ENCODE data around the gene LIPC. TPM values are rescaled to one million over a fixed set of nuclear protein-coding genes. Genes with fewer than 3 reads are reported as not detected.
A peak's percentile ranks its signal among the peaks of the same experiment; 100 is the strongest.

LIPC gene
- total and polyA plus RNA-seq, 8 donors, result 0.69 to 5.5 (median 1.5) TPM

GRCh38 chr15:58438111-58438510 is 6.3 kb downstream of the LIPC start:
- FAIRE-seq (no peak), ATAC-seq (no peak), DNase-seq (no peak)
- TF ChIP-seq CTCF (IDR thresholded peaks at IDR 0.05), result no peak
- peaks cover 12 to 33% (median 18%) of the 10 kb centered on the region in 3 donors for H3K4me1 ChIP-seq
- no peaks in the 10 kb centered on the region for H3K27me3 ChIP-seq
- no peaks in the 10 kb centered on the region for H3K36me3 ChIP-seq
- 95% methylated on average over 9 of the region's 9 CpGs for WGBS, 2 donors
- no peak overlapping the region for H3K4me3 ChIP-seq
- no peaks in the 10 kb centered on the region for H3K9me3 ChIP-seq
- intact Hi-C loops (cut with DNase I), result loop anchor here in 1 of 3 donors (10.0 kb wide), 1 partner anchor 317 kb away; no protein-coding TSS in a partner anchor
- peak overlapping the region in 1 of 4 donors; percentile 93 for H3K27ac ChIP-seq

- 66 to 68% methylated on average over 7 of the region's 7 CpGs for WGBS, 2 donors
- ATAC-seq, result peak; percentile 28 to 61 (median 51)
- no peaks in the 10 kb centered on the region for H3K27me3 ChIP-seq
- FAIRE-seq, result no peak
- no peak for TF ChIP-seq CTCF (IDR thresholded peaks at IDR 0.05)
- no peak overlapping the region for H3K4me3 ChIP-seq
- H3K4me1 ChIP-seq, result peaks cover 12 to 33% (median 18%) of the 10 kb centered on the region in 3 donors
- peak overlapping the region in 3 of 4 donors; percentile 61 to 93 (median 89) for H3K27ac ChIP-seq
- peak in 1 of 6 donors; percentile 43 for DNase-seq
- H3K9me3 ChIP-seq, result no peaks in the 10 kb centered on the region
- intact Hi-C loops (cut with DNase I), result loop anchor here in 1 of 3 donors (10.0 kb wide), 1 partner anchor 316 kb away; no protein-coding TSS in a partner anchor
- no peaks in the 10 kb centered on the region for H3K36me3 ChIP-seq
Observed at GRCh38 chr15:58438956-58439355, 7.2 kb downstream of the LIPC start.

GRCh38 chr15:58440158-58440910 is 8.5 kb downstream of the LIPC start:
- ATAC-seq (peak; percentile 82 to 88 (median 86)), DNase-seq (peak in 3 of 6 donors; percentile 61 to 73 (median 61)), FAIRE-seq (no peak)
- Histone ChIP-seq H3K27me3 (no peaks in the 10 kb centered on the region), H3K9me3 (no peaks in the 10 kb centered on the region), H3K4me3 (no peak overlapping the region), H3K27ac (peak overlapping the region; percentile 32 to 93 (median 76)), H3K36me3 (no peaks in the 10 kb centered on the region), H3K4me1 (peaks cover 12 to 33% (median 18%) of the 10 kb centered on the region in 3 donors)
- intact Hi-C loops (cut with DNase I), result no loop called here
- WGBS, 2 donors, result 32 to 40% methylated on average over 7 of the region's 7 CpGs
- no peak for TF ChIP-seq CTCF (IDR thresholded peaks at IDR 0.05)

- FAIRE-seq (no peak), DNase-seq (peak in 1 of 6 donors; percentile 63)
- 18 to 22% methylated on average over 1 of the region's 1 CpG for WGBS, 2 donors
Observed at GRCh38 chr15:58440922-58441321, 9.1 kb downstream of the LIPC start.

More at GRCh38 chr15:58440922-58441321, 9.1 kb downstream of the LIPC start:
- Histone ChIP-seq H3K36me3 (no peaks in the 10 kb centered on the region), H3K4me1 (peaks cover 12 to 33% (median 18%) of the 10 kb centered on the region in 3 donors), H3K9me3 (no peaks in the 10 kb centered on the region), H3K27ac (peak overlapping the region; percentile 32 to 93 (median 76)), H3K27me3 (no peaks in the 10 kb centered on the region), H3K4me3 (no peak overlapping the region)
- intact Hi-C loops (cut with DNase I), result no loop called here
- ATAC-seq, result peak; percentile 44 to 77 (median 65)
- TF ChIP-seq CTCF (IDR thresholded peaks at IDR 0.05), result no peak

Data from pancreas (tissue), 10 donors.